Activated CD4-positive, alpha-beta T cell treated with anti-CD3 and anti-CD28 coated beads, Interleukin-2, amount 10 ng/mL, durations not matched to agents 7 days and 5 days (primary cell): ENCODE data around the gene TMEM52B. TPM values are rescaled to one million over a fixed set of nuclear protein-coding genes. Genes with fewer than 3 reads are reported as not detected.
A peak's percentile ranks its signal among the peaks of the same experiment; 100 is the strongest.
"Not testable (repeated sequence)": the region's sequence is repeated elsewhere in the genome, so short reads cannot be mapped to it uniquely, and the experiment has no call there.

Experiments used
- CTCF ChIA-PET: fragments of 350-600 bp; sonication (Branson Sonifier 250); formaldehyde crosslinking; loops from one replicate; lab custom pipeline; 2021; ENCODE audit warnings: antibody characterized with exemption; lab: Charles Lee
- POLR2A ChIA-PET: fragments of 350-600 bp; sonication (Branson Sonifier 250); formaldehyde crosslinking; loops from one replicate; lab custom pipeline; 2021; ENCODE audit warnings: antibody characterized with exemption; lab: Charles Lee
- DNase-seq: peaks from one replicate; pipeline ENCODE4 v3.0.0-alpha.2; 2020
- H3K27ac Mint-ChIP-seq: one replicate; pipeline ENCODE4 v1.8.0; 2021; ENCODE audit warnings: mild to moderate bottlenecking, moderate library complexity, mixed read lengths
- H3K27me3 Mint-ChIP-seq: one replicate; pipeline ENCODE4 v1.8.0; 2021; ENCODE audit warnings: mixed read lengths
- H3K36me3 Mint-ChIP-seq: one replicate; pipeline ENCODE4 v1.8.0; 2021; ENCODE audit warnings: low read depth, mixed read lengths
- H3K4me1 Mint-ChIP-seq: one replicate; pipeline ENCODE4 v1.8.0; 2021; ENCODE audit warnings: mixed read lengths
- H3K4me3 Mint-ChIP-seq: one replicate; pipeline ENCODE4 v1.8.0; 2021; ENCODE audit warnings: mild to moderate bottlenecking, moderate library complexity, mixed read lengths
- H3K9me3 Mint-ChIP-seq: one replicate; pipeline ENCODE4 v1.8.0; 2021; ENCODE audit warnings: mixed read lengths
- total RNA-seq, 2 experiments: library from RNA; stranded (reverse); gene quantifications; one replicate each; pipeline ENCODE4 v1.2.3, GENCODE V29; 2021

TMEM52B gene
- total RNA-seq, 2 experiments from 2014 or later, result not detected

DNA sequence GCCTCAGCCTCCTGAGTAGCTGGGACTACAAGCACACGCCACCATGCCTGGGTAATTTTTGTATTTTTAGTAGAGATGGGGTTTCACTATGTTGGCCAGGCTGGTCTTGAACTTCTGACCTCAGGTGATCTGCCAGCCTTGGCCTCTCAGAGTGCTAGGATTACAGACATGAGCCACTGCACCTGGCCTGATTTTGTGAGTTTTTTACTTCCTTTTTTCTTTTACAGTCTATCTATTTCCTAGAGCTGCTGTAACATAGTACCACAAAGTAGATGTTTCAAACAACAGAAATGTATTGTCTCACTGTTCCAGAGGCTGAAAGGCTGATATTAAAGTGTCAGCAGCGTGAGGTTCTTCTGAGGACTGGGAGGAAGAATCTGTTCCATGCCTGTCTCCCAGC lies 25.7 kb downstream of the TMEM52B start:
- DNase-seq, H3K4me3 Mint-ChIP-seq, H3K27ac Mint-ChIP-seq, H3K4me1 Mint-ChIP-seq, H3K27me3 Mint-ChIP-seq, H3K36me3 Mint-ChIP-seq, H3K9me3 Mint-ChIP-seq, POLR2A ChIA-PET: not testable (repeated sequence)
- CTCF ChIA-PET, result interaction anchor here (1.4 kb wide), 1 partner anchor 162 kb away, joined by 4 read pairs; no protein-coding TSS in a partner anchor

DNA sequence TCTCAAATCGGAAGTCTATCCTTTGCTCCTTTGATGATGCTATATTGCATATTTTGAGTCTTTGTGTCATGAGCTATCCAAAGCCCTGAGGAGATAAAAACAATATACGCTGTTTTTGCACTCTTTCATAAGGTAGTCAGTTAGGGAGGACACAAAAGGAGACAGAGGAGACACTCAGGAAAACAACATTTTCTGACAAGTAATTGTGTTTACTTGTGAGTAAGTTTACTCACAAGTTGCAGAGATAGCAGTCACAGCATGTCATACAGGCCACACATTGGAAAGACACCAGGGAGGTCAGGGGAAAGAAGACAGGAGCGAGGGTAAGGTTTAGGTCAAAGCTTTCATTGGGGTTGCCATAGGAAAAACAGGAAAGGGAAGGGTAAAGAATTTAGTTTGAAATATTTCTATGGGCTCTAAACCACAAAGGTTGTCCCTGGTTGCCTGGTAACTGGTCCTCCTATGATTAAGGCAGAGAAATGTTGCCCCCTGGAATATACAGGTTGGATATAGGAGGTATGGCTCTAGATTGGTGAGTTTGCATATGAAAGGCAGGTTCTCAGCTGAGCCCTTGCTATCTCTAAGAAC lies 26.5 kb downstream of the TMEM52B start:
- ChIA-PET CTCF (interaction anchor here (0.6 kb wide), 1 partner anchor 614 kb away, joined by 3 read pairs; no protein-coding TSS in a partner anchor), POLR2A (interaction anchor here (0.5 kb wide), 1 partner anchor 534 kb away, joined by 3 read pairs; no protein-coding TSS in a partner anchor)
- H3K4me3 Mint-ChIP-seq, result no peak overlapping the region
- no peaks in the 10 kb centered on the region for H3K9me3 Mint-ChIP-seq
- peaks cover 9% of the 10 kb centered on the region for H3K27me3 Mint-ChIP-seq
- no peak overlapping the region for H3K27ac Mint-ChIP-seq
- H3K36me3 Mint-ChIP-seq, result no peaks in the 10 kb centered on the region
- no peaks in the 10 kb centered on the region for H3K4me1 Mint-ChIP-seq
- no peak for DNase-seq

GRCh38 chr12:10207136-10207535 lies 28.3 kb downstream of the TMEM52B start:
- POLR2A ChIA-PET, result no interaction called here
- Mint-ChIP-seq H3K27ac (no peak overlapping the region), H3K36me3 (no peaks in the 10 kb centered on the region), H3K4me3 (no peak overlapping the region), H3K4me1 (peaks cover 4% of the 10 kb centered on the region), H3K9me3 (no peaks in the 10 kb centered on the region), H3K27me3 (peaks cover 5% of the 10 kb centered on the region)
- CTCF ChIA-PET, result no interaction called here
- DNase-seq, result no peak

DNA sequence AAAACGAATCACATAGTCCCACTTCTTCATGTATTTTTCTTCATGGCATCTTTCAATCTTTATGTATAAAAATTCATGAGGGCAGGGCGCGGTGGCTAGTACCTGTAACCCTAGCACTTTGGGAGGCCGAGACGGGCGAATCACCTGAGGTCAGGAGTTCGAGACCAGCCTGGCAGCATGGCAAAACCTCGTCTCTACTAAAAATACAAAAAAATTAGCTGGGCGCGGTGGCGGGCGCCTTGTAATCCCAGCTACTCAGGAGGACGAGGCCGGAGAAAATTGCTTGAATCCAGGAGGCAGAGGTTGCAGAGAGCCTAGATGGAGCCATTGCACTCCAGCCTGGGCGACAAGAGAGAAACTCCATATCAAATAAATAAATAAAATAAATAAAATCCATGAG lies 31.4 kb downstream of the TMEM52B start:
- ChIA-PET POLR2A (no interaction called here), CTCF (no interaction called here)
- no peaks in the 10 kb centered on the region for H3K36me3 Mint-ChIP-seq
- H3K9me3 Mint-ChIP-seq, result no peaks in the 10 kb centered on the region
- H3K27ac Mint-ChIP-seq, result no peak overlapping the region
- H3K4me3 Mint-ChIP-seq, result no peak overlapping the region
- H3K4me1 Mint-ChIP-seq, result peaks cover 25% of the 10 kb centered on the region
- no peak for DNase-seq
- H3K27me3 Mint-ChIP-seq, result peaks cover 10% of the 10 kb centered on the region

DNA sequence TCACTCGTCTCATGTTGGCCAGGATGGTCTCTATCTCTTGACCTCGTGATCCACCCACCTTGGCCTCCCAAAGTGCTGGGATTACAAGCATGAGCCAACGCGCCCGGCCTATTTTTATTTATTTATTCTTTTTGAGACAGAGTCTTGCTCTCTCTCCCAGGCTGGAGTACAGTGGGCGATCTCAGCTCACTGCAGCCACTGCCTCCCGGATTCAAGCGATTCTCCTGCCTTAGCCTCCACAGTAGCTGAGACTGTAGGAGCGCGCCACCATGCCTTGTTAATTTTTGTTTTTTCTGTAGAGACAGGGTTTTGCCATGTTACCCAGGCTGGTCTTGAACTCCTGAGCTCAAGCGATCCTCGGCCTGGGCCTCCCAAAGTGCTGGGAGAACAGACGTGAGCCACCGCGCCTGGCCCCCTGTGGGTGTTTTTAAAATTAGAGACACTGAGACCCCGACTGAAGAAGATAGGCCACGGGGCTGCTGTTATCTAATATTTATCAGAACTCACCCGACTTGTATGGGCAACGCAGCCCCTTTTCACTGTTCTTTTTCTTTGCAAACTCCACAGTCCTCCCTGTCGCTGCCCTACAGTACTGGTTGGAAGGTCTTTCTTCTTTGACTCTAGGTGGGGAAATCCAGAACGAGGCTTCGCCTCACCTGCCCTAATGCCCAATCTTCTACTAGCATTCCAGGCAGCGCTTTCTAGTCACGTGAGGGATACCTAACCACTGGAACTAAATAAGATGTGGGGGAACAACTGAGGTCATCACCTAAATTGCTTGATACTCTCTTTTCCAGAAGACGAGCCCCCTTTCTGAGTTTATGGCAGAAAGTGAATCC lies 32.5 kb downstream of the TMEM52B start:
- CTCF ChIA-PET, result interaction anchor here (0.7 kb wide), 1 partner anchor 338 kb away, joined by 5 read pairs; no protein-coding TSS in a partner anchor
- peaks cover 30% of the 10 kb centered on the region for H3K4me1 Mint-ChIP-seq
- H3K4me3 Mint-ChIP-seq, result no peak overlapping the region
- no peaks in the 10 kb centered on the region for H3K9me3 Mint-ChIP-seq
- no peak overlapping the region for H3K27ac Mint-ChIP-seq
- DNase-seq, result no peak
- H3K27me3 Mint-ChIP-seq, result peaks cover 10% of the 10 kb centered on the region
- POLR2A ChIA-PET, result no interaction called here
- no peaks in the 10 kb centered on the region for H3K36me3 Mint-ChIP-seq

- Mint-ChIP-seq H3K4me1 (peaks cover 30% of the 10 kb centered on the region), H3K27me3 (peaks cover 10% of the 10 kb centered on the region), H3K27ac (peak overlapping the region; percentile 96), H3K4me3 (peak overlapping the region; percentile 78), H3K9me3 (no peaks in the 10 kb centered on the region), H3K36me3 (no peaks in the 10 kb centered on the region)
- ChIA-PET POLR2A (no interaction called here), CTCF (no interaction called here)
- DNase-seq, result peak; percentile 82
These were observed 33.3 kb downstream of the TMEM52B start for GRCh38 chr12:10211940-10212738.

DNA sequence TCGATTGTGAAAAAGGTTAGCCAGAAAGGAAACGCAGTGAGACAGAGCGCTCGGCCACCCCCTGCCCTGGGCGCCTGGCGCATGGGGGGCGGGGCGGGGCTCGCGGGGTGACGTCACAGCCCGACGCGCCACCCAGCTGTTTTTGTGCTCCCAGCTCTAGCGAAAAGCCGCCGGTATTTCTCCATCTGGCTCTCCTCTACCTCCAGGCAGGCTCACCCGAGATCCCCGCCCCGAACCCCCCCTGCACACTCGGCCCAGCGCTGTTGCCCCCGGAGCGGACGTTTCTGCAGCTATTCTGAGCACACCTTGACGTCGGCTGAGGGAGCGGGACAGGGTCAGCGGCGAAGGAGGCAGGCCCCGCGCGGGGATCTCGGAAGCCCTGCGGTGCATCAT lies 33.9 kb downstream of the TMEM52B start, which contains the start of gene GABARAPL1:
Gene GABARAPL1, plus strand, starts transcription at position 139 of the 393 bp plus-strand sequence. Its CDS starts 253 bp downstream, at position 392.
- CTCF ChIA-PET, result no interaction called here
- Mint-ChIP-seq H3K4me1 (peaks cover 30% of the 10 kb centered on the region), H3K9me3 (no peaks in the 10 kb centered on the region), H3K4me3 (peak within 1 kb of the TSS; percentile 78), H3K36me3 (no peaks in the 10 kb centered on the region), H3K27me3 (peaks cover 8% of the 10 kb centered on the region), H3K27ac (peak within 1 kb of the TSS; percentile 96)
- DNase-seq, result peak; percentile 71
- POLR2A ChIA-PET, result no interaction called here

DNA sequence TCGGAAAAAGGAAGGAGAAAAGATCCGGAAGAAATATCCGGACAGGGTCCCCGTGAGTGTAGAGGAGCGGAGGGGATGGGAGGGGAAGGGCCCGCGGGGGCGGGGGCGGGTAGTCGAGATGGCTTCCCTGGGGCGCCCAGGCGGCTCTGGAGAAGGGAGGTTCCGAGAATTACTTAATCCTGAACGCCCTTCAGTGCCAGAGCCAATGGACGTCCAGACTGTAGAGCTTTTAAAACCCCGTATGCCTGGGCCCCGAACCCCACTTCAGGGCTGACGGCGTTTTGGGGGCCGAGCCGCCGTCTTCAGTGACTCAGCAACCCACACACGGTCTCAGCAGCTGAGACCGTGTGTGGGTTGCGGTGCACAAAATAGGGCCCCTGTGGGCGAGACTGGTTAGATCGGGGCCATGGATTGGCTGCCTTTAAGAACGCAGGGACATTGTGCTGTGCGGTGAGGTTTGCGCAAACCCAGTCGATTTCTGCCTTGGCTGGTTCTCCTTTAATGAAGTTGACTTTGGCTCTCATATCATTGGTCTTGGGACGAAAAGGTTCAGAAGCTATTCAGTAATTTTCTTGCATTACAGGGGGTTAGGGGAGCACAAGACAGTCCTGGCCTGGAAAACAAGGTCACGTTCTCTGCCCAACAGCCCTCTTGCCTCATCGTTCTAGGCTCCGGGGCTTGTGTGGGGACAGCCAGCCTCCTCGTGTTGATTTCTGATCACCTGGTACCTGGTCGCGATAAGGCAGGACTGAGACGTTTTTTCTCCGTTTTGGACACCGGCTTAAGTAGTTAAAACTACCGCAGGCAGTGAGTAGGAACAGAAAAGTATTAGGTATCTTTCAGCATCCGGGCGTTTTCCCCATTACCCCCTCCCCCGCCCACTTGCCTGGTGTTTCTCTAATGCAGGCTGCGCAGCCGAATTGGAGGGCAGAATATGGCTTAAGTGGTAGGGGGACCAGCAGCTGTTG lies 34.6 kb downstream of the TMEM52B start:
- Mint-ChIP-seq H3K9me3 (no peaks in the 10 kb centered on the region), H3K36me3 (no peaks in the 10 kb centered on the region), H3K4me3 (peak overlapping the region; percentile 78), H3K27me3 (peaks cover 4% of the 10 kb centered on the region), H3K27ac (peak overlapping the region; percentile 96), H3K4me1 (peaks cover 30% of the 10 kb centered on the region)
- DNase-seq, result peak; percentile 59
- CTCF ChIA-PET, result interaction anchor here (0.9 to 1.0 kb wide), 3 partner anchors 10 to 59 kb away, joined by 3 to 4 read pairs (median 3); no protein-coding TSS in a partner anchor
- POLR2A ChIA-PET, result no interaction called here

DNA sequence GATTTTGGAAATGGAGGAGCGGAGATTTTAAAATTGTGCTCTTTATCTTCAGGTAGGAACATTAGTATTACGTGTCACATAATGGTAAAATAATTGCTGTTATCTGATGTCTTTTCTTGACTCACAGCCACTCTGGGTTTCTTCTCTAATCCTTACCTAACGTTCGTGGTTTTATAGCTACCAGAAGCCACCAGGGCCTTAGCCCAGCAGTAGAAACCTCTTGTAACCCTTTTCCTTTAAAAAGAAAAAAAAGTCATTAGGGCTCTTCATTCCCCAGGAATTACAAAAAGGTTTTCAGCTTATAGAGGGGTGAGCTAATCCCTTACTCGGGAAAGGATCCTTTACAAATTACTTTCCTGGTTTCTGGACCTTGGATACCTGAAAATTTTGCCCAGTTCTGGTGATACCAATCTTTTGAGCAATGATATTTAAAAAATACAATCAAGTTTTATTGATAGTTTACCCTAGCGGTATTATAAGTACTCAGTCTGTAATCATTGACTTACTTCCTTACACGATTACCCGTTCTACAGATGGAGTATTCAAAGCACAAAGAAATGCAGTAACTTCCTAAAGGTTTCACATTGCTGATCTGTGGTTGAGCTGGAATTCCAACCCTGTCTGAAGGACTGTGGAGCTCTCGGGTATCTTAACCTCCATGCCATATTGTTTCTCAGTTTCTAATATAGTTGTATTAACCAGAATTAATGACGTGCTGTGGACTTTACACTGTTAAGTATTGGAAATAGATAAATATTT lies 35.5 kb downstream of the TMEM52B start:
- ChIA-PET POLR2A (no interaction called here), CTCF (interaction anchor here (0.7 to 1.0 kb wide), 4 partner anchors 9 to 362 kb away, joined by 3 to 4 read pairs (median 4); no protein-coding TSS in a partner anchor)
- no peaks in the 10 kb centered on the region for H3K36me3 Mint-ChIP-seq
- peak overlapping the region; percentile 78 for H3K4me3 Mint-ChIP-seq
- H3K9me3 Mint-ChIP-seq, result no peaks in the 10 kb centered on the region
- peaks cover 30% of the 10 kb centered on the region for H3K4me1 Mint-ChIP-seq
- DNase-seq, result no peak
- H3K27ac Mint-ChIP-seq, result peak overlapping the region; percentile 96
- peaks cover 4% of the 10 kb centered on the region for H3K27me3 Mint-ChIP-seq

GRCh38 chr12:10214895-10215267 lies 36.0 kb downstream of the TMEM52B start:
- Mint-ChIP-seq H3K27ac (no peak overlapping the region), H3K36me3 (no peaks in the 10 kb centered on the region), H3K4me1 (peaks cover 30% of the 10 kb centered on the region), H3K27me3 (peaks cover 4% of the 10 kb centered on the region), H3K9me3 (no peaks in the 10 kb centered on the region), H3K4me3 (peak overlapping the region; percentile 40)
- ChIA-PET CTCF (interaction anchor here (0.7 kb wide), 1 partner anchor 363 kb away, joined by 4 read pairs; no protein-coding TSS in a partner anchor), POLR2A (no interaction called here)
- DNase-seq, result no peak

GRCh38 chr12:10215436-10215835 lies 36.6 kb downstream of the TMEM52B start:
- Mint-ChIP-seq H3K27me3 (peaks cover 4% of the 10 kb centered on the region), H3K4me1 (peaks cover 30% of the 10 kb centered on the region), H3K36me3 (no peaks in the 10 kb centered on the region), H3K4me3 (no peak overlapping the region), H3K27ac (no peak overlapping the region), H3K9me3 (no peaks in the 10 kb centered on the region)
- no peak for DNase-seq
- CTCF ChIA-PET, result no interaction called here
- POLR2A ChIA-PET, result no interaction called here
